Urothelium cell line (cell line): ENCODE measurements around the gene FOXK1.
A peak's percentile ranks its signal among the peaks of the same experiment; 100 is the strongest.
"Not testable (repeated sequence)": the region's sequence is repeated elsewhere in the genome, so short reads cannot be mapped to it uniquely, and the experiment has no call there.

Experiments used
- DNase-seq: peaks from one replicate; pipeline ENCODE4 v3.0.0; 2011; ENCODE audit warnings: low spot score, mixed read lengths
- FAIRE-seq: peaks from 2 replicates; lab custom pipeline; 2011; peaks lifted over from hg19 to GRCh38; lab: Jason Lieb, UNC

Gene FOXK1

GRCh38 chr7:4781366-4782069 is 99.4 kb downstream of the FOXK1 start:
- FAIRE-seq: peak; percentile 94
- DNase-seq: no peak

- peak; percentile 70 for FAIRE-seq
- DNase-seq: no peak
These were observed 100.5 kb downstream of the FOXK1 start for GRCh38 chr7:4782333-4783291.

GRCh38 chr7:4783292-4783652 is 101.2 kb downstream of the FOXK1 start:
- FAIRE-seq (peak; percentile 72), DNase-seq (no peak)

- FAIRE-seq: no peak
- DNase-seq: no peak
These were observed 101.8 kb downstream of the FOXK1 start for GRCh38 chr7:4783762-4784351.

- FAIRE-seq: peak; percentile 92
- no peak for DNase-seq
These were observed 102.7 kb downstream of the FOXK1 start for GRCh38 chr7:4784799-4785198.

GRCh38 chr7:4785371-4785770 is 103.3 kb downstream of the FOXK1 start:
- DNase-seq: no peak
- no peak for FAIRE-seq

GRCh38 chr7:4786015-4786414 is 103.9 kb downstream of the FOXK1 start:
- DNase-seq (no peak), FAIRE-seq (peak; percentile 58)

- no peak for DNase-seq
These were observed 105.4 kb downstream of the FOXK1 start for GRCh38 chr7:4787541-4787940.

GRCh38 chr7:4787947-4788626 is 106.0 kb downstream of the FOXK1 start:
- DNase-seq (no peak), FAIRE-seq (peak; percentile 88)

More at GRCh38 chr7:4787541-4787940, 105.4 kb downstream of the FOXK1 start:
- no peak for FAIRE-seq

GRCh38 chr7:4788627-4789189 is 106.6 kb downstream of the FOXK1 start:
- DNase-seq (no peak), FAIRE-seq (peak; percentile 70)

GRCh38 chr7:4789194-4790077 is 107.3 kb downstream of the FOXK1 start:
- peak; percentile 62 for FAIRE-seq

GRCh38 chr7:4790078-4790465 is 108.0 kb downstream of the FOXK1 start:
- DNase-seq (no peak), FAIRE-seq (no peak)

More at GRCh38 chr7:4789194-4790077, 107.3 kb downstream of the FOXK1 start:
- no peak for DNase-seq

GRCh38 chr7:4790516-4790991 is 108.5 kb downstream of the FOXK1 start:
- FAIRE-seq: peak; percentile 56

GRCh38 chr7:4791101-4791737 is 109.1 kb downstream of the FOXK1 start:
- DNase-seq (no peak), FAIRE-seq (peak; percentile 53)

More at GRCh38 chr7:4790516-4790991, 108.5 kb downstream of the FOXK1 start:
- DNase-seq: no peak

GRCh38 chr7:4791738-4792536 is 109.8 kb downstream of the FOXK1 start:
- FAIRE-seq (peak; percentile 56), DNase-seq (peak; percentile 84)

GRCh38 chr7:4792537-4793126 is 110.5 kb downstream of the FOXK1 start:
- FAIRE-seq: peak; percentile 82
- DNase-seq: no peak

GRCh38 chr7:4793385-4793993 is 111.4 kb downstream of the FOXK1 start:
- DNase-seq: not testable (repeated sequence)
- peak; percentile 88 for FAIRE-seq
